IMR-90 (cell line): ENCODE data around the gene PTPRK. TPM values are rescaled to one million over a fixed set of nuclear protein-coding genes. Genes with fewer than 3 reads are reported as not detected.
"Not testable (repeated sequence)": the region's sequence is repeated elsewhere in the genome, so short reads cannot be mapped to it uniquely, and the experiment has no call there.

ENCODE experiments used
- ATAC-seq: fragments of 200-7000 bp; cut with Tn5 transposase; 2 replicates; pipeline ENCODE4 v1.9.1; 2020; ENCODE audit warnings: low read depth, mild to moderate bottlenecking, moderate library complexity
- BruUV-seq: library from RNA; stranded (reverse); fragments of 400-500 nt; replicated peaks from 2 replicates; lab custom pipeline; 2021; lab: Mats Ljungman, UMichigan
- CTCF ChIA-PET: fragments of 300-600 bp; formaldehyde crosslinking; extraction: SDS; loops from one replicate; lab custom pipeline; 2021; ENCODE audit warnings: antibody characterized with exemption; lab: Yijun Ruan, JAX
- POLR2A ChIA-PET: fragments of 300-600 bp; sonication (Branson Sonifier 250); formaldehyde crosslinking; loops from one replicate; lab custom pipeline; 2022; ENCODE audit warnings: antibody characterized with exemption; ENCODE audit not compliant: unreplicated experiment; lab: Charles Lee
- DNase-seq: peaks from one replicate; pipeline ENCODE4 v3.0.0; 2013
- H2AFZ ChIP-seq: replicated peaks from 2 replicates; pipeline ENCODE3; 2013; ENCODE audit warnings: low read length, mild to moderate bottlenecking; ENCODE audit not compliant: poor library complexity
- H2AK5ac ChIP-seq: 2 replicates; pipeline ENCODE4 v1.6.1; 2013; ENCODE audit warnings: low read depth, low read length, inconsistent platforms
- H2AK9ac ChIP-seq: replicated peaks from 2 replicates; pipeline ENCODE3; 2013; ENCODE audit warnings: mild to moderate bottlenecking, low read depth, low read length, moderate library complexity; ENCODE audit not compliant: poor library complexity
- H2BK120ac ChIP-seq: 2 replicates; pipeline ENCODE4 v1.6.1; 2013; ENCODE audit warnings: low read depth, low read length, inconsistent platforms
- H2BK15ac ChIP-seq: 3 replicates; pipeline ENCODE4 v1.6.1; 2013; ENCODE audit warnings: low read depth, low read length, inconsistent platforms
- H2BK20ac ChIP-seq: 2 replicates; pipeline ENCODE4 v1.6.1; 2013; ENCODE audit warnings: low read depth, mild to moderate bottlenecking, inconsistent platforms, low read length, moderate library complexity
- H2BK5ac ChIP-seq: 2 replicates; pipeline ENCODE4 v1.6.1; 2013; ENCODE audit warnings: mild to moderate bottlenecking, low read depth, low read length, inconsistent platforms; ENCODE audit not compliant: poor library complexity, severe bottlenecking
- H3K14ac ChIP-seq: replicated peaks from 2 replicates; pipeline ENCODE4 v1.6.1; 2013; ENCODE audit warnings: low read depth, low read length, inconsistent platforms
- H3K18ac ChIP-seq: 2 replicates; pipeline ENCODE4 v1.6.1; 2013; ENCODE audit warnings: low read depth, low read length, control low read depth
- H3K23ac ChIP-seq: 2 replicates; pipeline ENCODE4 v1.6.1; 2013; ENCODE audit warnings: low read depth, low read length, inconsistent platforms
- H3K27ac ChIP-seq: 2 replicates; pipeline ENCODE4 v1.5.1; 2013; ENCODE audit warnings: mild to moderate bottlenecking, control low read depth, low read length; ENCODE audit not compliant: insufficient read depth
- H3K27me3 ChIP-seq: 2 replicates; pipeline ENCODE4 v1.6.1; 2013; ENCODE audit warnings: low read length; ENCODE audit not compliant: control insufficient read depth, insufficient read depth
- H3K36me3 ChIP-seq: 2 replicates; pipeline ENCODE4 v1.6.1; 2013; ENCODE audit warnings: low read length, mixed read lengths; ENCODE audit not compliant: control insufficient read depth, insufficient read depth
- H3K4ac ChIP-seq: 2 replicates; pipeline ENCODE4 v1.6.1; 2013; ENCODE audit warnings: low read depth, low read length, inconsistent platforms
- H3K4me1 ChIP-seq: 2 replicates; pipeline ENCODE4 v1.6.1; 2013; ENCODE audit warnings: low read length, mixed read lengths; ENCODE audit not compliant: control insufficient read depth, insufficient read depth
- H3K4me2 ChIP-seq: 2 replicates; pipeline ENCODE4 v1.6.1; 2013; ENCODE audit warnings: low read depth, mild to moderate bottlenecking, control low read depth, low read length, moderate library complexity
- H3K4me3 ChIP-seq: 2 replicates; pipeline ENCODE4 v1.5.1; 2013; ENCODE audit warnings: low read depth, mild to moderate bottlenecking, control low read depth, low read length, moderate library complexity; ENCODE audit not compliant: insufficient read depth
- H3K56ac ChIP-seq: 2 replicates; pipeline ENCODE4 v1.6.1; 2013; ENCODE audit warnings: low read length, inconsistent platforms; ENCODE audit not compliant: insufficient read depth; ENCODE audit errors: extremely low read depth
- H3K79me1 ChIP-seq, 2 experiments: 2 replicates each; pipeline ENCODE4 v1.6.1; 2013; ENCODE audit warnings: low read length in 2 of 2, inconsistent platforms in 1 of 2, low read depth in 1 of 2
- H3K9ac ChIP-seq: 2 replicates; pipeline ENCODE4 v1.6.1; 2013; ENCODE audit warnings: low read depth, low read length, control low read depth
- H3K9me1 ChIP-seq: 2 replicates; pipeline ENCODE4 v1.6.1; 2013; ENCODE audit warnings: low read length, inconsistent platforms; ENCODE audit not compliant: insufficient read depth
- H3K9me3 ChIP-seq: 2 replicates; pipeline ENCODE4 v1.6.1; 2013; ENCODE audit warnings: low read length; ENCODE audit not compliant: control insufficient read depth, insufficient read depth
- H4K20me1 ChIP-seq: 2 replicates; pipeline ENCODE4 v1.6.1; 2013; ENCODE audit warnings: low read length, inconsistent platforms; ENCODE audit not compliant: insufficient read depth
- H4K5ac ChIP-seq: 2 replicates; pipeline ENCODE4 v1.6.1; 2013; ENCODE audit warnings: mild to moderate bottlenecking, low read depth, low read length, control low read depth
- H4K8ac ChIP-seq, 2 experiments: 2 replicates each; pipeline ENCODE4 v1.6.1; 2013; ENCODE audit warnings: low read depth in 2 of 2, low read length in 2 of 2, control low read depth in 1 of 2, inconsistent platforms in 1 of 2
- H4K91ac ChIP-seq: 2 replicates; pipeline ENCODE4 v1.6.1; 2013; ENCODE audit warnings: low read depth, low read length, inconsistent platforms; ENCODE audit not compliant: insufficient read depth
- WGBS, 2 experiments: methylation state at CpG; one replicate each; pipeline versions ENCODE4 v1.1.5 to v1.1.7; 2013; ENCODE audit warnings: missing lambda C conversion rate in 2 of 2; ENCODE audit not compliant: insufficient read length in 1 of 2; ENCODE audit errors: extremely low coverage in 2 of 2; 5-methylcytosine and 5-hydroxymethylcytosine counted together
- dilution Hi-C: fragments of 300-500 bp; cut with HindIII; formaldehyde crosslinking; loops from one replicate; pipeline ENCODE4 v1.14.3; 2018; ENCODE audit warnings: low sequenced_read_pairs; ENCODE audit not compliant: unreplicated experiment
- in situ Hi-C: fragments of 300-500 bp; cut with MboI; formaldehyde crosslinking; loops from 3 replicates; pipeline ENCODE4 v1.14.3; 2019; ENCODE audit warnings: low sequenced_read_pairs, inconsistent platforms, mixed read lengths
- intact Hi-C: fragments of 100-400 bp; cut with micrococcal nuclease; formaldehyde crosslinking; loops from 2 replicates; pipeline ENCODE4 v1.10.0; 2022
- polyA plus RNA-seq, 3 experiments: library from polyadenylated mRNA; depleted of rRNA; stranded (reverse); fragments of >200 nt; gene quantifications; 2 replicates each; pipeline ENCODE4 v1.2.3, GENCODE V29; 2012; ENCODE audit warnings: low replicate concordance in 1 of 3
- total RNA-seq: library from RNA; depleted of rRNA; stranded (reverse); fragments of >200 nt; gene quantifications from 2 replicates; pipeline ENCODE4 v1.2.3, GENCODE V29; 2012

PTPRK gene
- total and polyA plus RNA-seq, 2 of the 4 experiments (the other 2 are of a cell fraction) = 18.0 to 80.8 TPM

- H2BK5ac ChIP-seq, H3K79me1 ChIP-seq, intact Hi-C loops, H3K14ac ChIP-seq, POLR2A ChIA-PET, H3K27me3 ChIP-seq, CTCF ChIA-PET, H3K4me3 ChIP-seq, dilution Hi-C loops, H2AK5ac ChIP-seq, H4K5ac ChIP-seq, H3K18ac ChIP-seq, H3K27ac ChIP-seq, H4K8ac ChIP-seq, ATAC-seq, H3K9me1 ChIP-seq, H2BK20ac ChIP-seq, H4K91ac ChIP-seq, H3K56ac ChIP-seq, H2AK9ac ChIP-seq, H3K9me3 ChIP-seq, BruUV-seq, DNase-seq, H3K4me2 ChIP-seq, H2AFZ ChIP-seq, H2BK120ac ChIP-seq, H3K4ac ChIP-seq, H3K23ac ChIP-seq, H3K4me1 ChIP-seq, H2BK15ac ChIP-seq, in situ Hi-C loops, H3K36me3 ChIP-seq, H4K20me1 ChIP-seq, H3K9ac ChIP-seq: not testable (repeated sequence)
- 74% methylated on average over 3 of the region's 10 CpGs; no CpG with 5 or more reads in 1 of the 2 experiments for WGBS, 2 experiments
Measured at GRCh38 chr6:127926441-127926840, 594.0 kb downstream of the PTPRK start.
